Left lung (tissue), 10 donors: ENCODE measurements around the gene FBXO17. TPM values are rescaled to one million over a fixed set of nuclear protein-coding genes. Genes with fewer than 3 reads are reported as not detected.

Experiments used
- ATAC-seq: fragments of 200-7000 bp; cut with Tn5 transposase; one replicate; pipeline ENCODE4 v1.9.1; 2020; ENCODE audit warnings: moderate library complexity
- DNase-seq, 4 donors: peaks; one replicate each; pipeline ENCODE4 v3.0.0-alpha.2; 2013 to 2020
- H3K27ac ChIP-seq, 2 donors: fragments of 200-600 bp; sonication (generic) in 1 of 2; one replicate each; pipeline versions ENCODE4 v1.5.0 to v1.8.0; 2020 to 2021
- H3K27me3 ChIP-seq, 2 donors: fragments of 200-600 bp; sonication (generic) in 1 of 2; one replicate each; pipeline versions ENCODE4 v1.5.0 to v1.8.0; 2020 to 2021
- H3K36me3 ChIP-seq, 2 donors: fragments of 200-600 bp; sonication (generic) in 1 of 2; one replicate each; pipeline versions ENCODE4 v1.5.0 to v1.8.0; 2020 to 2021
- H3K4me1 ChIP-seq, 2 donors: fragments of 200-600 bp; one replicate each; pipeline ENCODE4 v1.8.0; 2021
- H3K4me3 ChIP-seq, 2 donors: fragments of 200-600 bp; sonication (generic) in 1 of 2; one replicate each; pipeline versions ENCODE4 v1.5.0 to v1.8.0; 2020 to 2021; ENCODE audit warnings: mild to moderate bottlenecking in 1 of 2
- H3K9me3 ChIP-seq, 2 donors: fragments of 200-600 bp; sonication (generic) in 1 of 2; one replicate each; pipeline versions ENCODE4 v1.5.0 to v1.8.0; 2020 to 2021
- intact Hi-C, 2 donors: fragments of 100-400 bp; cut with DNase I; formaldehyde crosslinking; loops; one replicate each; pipeline versions ENCODE4 v1.11.2 to v1.14.2; 2022
- polyA plus RNA-seq, 6 donors: library from polyadenylated mRNA; unstranded; fragments of 120-200 nt; gene quantifications; one replicate each; pipeline ENCODE4 v1.2.1, GENCODE V29; 2013; ENCODE audit not compliant: insufficient read length in 6 of 6
- total RNA-seq, 2 donors: library from RNA; stranded (reverse); fragmentation: NEBNext Ultra II Directional; extraction: Animal tissue kit (Norgen Biotek cat#: 25700); gene quantifications; one replicate each; pipeline ENCODE4 v1.2.1, GENCODE V29; 2021
- TF ChIP-seq, protein P1 (sequence below), 2 donors: fragments of 200-600 bp; sonication (generic) in 1 of 2; IDR thresholded peaks; one replicate each; pipeline versions ENCODE4 v1.5.0 to v1.8.0; 2021; ENCODE audit warnings: antibody characterized with exemption in 2 of 2
- donor health status: DM: no; HTN: yes; CAD: no.
- donor health status: DM: no; HTN: no; CAD: no.

The FBXO17 gene
- total and polyA plus RNA-seq, 8 donors = 7.1 to 50.3 (median 42.4) TPM

DNA sequence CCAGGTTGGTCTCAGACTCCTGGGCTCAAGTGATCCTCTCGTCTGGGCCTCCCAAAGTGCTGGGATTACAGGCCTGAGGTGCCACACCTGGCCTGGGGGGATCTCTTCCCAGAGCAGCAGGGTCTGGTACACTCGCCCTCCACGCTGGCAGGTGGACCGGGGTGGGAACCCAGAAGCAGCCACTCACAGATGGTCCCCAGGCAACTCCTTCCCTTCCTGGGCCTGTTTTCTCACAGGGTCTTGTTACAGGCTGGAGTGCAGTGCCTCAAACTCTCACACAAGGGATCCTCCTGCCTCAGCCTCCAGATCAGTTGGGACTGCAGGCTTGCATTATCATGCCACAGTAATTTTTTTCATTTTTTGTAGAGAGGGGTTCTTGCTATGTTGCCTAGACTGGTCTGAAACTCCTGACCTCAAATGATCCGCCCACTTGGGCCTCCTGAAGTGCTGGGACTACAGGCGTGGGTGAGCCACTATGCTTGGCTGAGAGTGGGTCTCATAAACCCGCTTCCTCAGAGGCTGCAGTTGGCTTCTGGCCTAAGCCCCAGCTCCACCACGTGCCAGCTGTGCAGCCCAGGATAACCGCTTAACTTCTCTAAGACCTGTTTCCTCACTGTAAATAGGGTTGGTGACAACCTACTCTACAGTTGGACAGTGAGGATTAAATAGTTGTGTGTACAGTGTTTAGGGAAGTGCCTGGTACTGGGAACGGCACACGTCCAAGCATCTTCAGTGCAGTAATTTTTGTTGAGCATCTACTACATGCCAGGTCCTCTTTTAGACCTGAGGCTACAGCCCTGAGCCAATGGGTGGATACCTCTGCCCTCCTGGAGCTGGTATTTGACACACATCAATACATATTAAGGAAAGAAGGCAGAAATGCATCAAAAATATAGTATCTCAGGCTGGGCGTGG is 62.7 kb downstream of the FBXO17 start:
- no peak overlapping the region for H3K27ac ChIP-seq
- TF ChIP-seq, protein P1, sequence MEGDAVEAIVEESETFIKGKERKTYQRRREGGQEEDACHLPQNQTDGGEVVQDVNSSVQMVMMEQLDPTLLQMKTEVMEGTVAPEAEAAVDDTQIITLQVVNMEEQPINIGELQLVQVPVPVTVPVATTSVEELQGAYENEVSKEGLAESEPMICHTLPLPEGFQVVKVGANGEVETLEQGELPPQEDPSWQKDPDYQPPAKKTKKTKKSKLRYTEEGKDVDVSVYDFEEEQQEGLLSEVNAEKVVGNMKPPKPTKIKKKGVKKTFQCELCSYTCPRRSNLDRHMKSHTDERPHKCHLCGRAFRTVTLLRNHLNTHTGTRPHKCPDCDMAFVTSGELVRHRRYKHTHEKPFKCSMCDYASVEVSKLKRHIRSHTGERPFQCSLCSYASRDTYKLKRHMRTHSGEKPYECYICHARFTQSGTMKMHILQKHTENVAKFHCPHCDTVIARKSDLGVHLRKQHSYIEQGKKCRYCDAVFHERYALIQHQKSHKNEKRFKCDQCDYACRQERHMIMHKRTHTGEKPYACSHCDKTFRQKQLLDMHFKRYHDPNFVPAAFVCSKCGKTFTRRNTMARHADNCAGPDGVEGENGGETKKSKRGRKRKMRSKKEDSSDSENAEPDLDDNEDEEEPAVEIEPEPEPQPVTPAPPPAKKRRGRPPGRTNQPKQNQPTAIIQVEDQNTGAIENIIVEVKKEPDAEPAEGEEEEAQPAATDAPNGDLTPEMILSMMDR (IDR thresholded peaks at IDR 0.05) = no peak
- H3K27me3 ChIP-seq = peaks cover 0 to 18% of the 10 kb centered on the region in 2 donors
- DNase-seq (peak in 1 of 4 donors; percentile 45), ATAC-seq (peak; percentile 10)
- no peaks in the 10 kb centered on the region for H3K4me1 ChIP-seq
- intact Hi-C loops = no loop called here
- peaks cover 0 to 25% of the 10 kb centered on the region in 2 donors for H3K36me3 ChIP-seq
- no peaks in the 10 kb centered on the region for H3K9me3 ChIP-seq
- no peak overlapping the region for H3K4me3 ChIP-seq

DNA sequence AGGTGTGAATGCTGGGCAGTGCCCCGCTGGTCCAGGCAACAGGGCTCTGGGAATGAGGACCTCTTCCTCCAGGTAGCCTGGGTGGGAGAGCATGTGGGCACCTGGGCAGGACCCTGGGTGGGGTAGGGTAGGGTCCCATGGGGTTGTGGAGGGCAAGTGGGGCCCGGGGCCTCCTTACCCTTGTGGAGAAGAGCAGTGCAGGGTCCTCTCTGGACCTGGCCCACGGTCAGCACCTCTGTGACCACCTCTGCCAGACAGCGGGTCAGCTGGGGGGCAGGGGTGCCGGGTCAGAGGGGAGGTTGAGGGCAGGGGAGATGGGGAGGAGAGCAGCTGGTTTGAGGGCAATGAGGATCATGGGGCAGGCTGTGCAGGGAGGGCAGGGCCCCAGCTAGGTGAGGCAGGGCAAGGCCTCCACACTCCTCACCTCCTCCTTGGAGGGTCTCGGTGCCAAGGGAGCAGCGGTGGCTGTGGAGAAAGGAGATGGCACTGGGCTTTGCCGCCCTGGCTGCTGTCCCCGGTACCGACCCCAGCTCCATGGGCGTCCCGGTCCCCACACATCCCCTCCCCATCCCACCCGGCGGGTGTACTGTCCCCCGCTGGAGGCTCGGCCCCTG is 64.0 kb downstream of the FBXO17 start:
- no peak for ATAC-seq
- intact Hi-C loops = no loop called here
- Histone ChIP-seq H3K36me3 (peaks cover 0 to 38% of the 10 kb centered on the region in 2 donors), H3K9me3 (no peaks in the 10 kb centered on the region), H3K27ac (no peak overlapping the region), H3K4me1 (no peaks in the 10 kb centered on the region), H3K27me3 (peaks cover 0 to 18% of the 10 kb centered on the region in 2 donors), H3K4me3 (no peak overlapping the region)
- DNase-seq = no peak
- TF ChIP-seq, protein P1 (IDR thresholded peaks at IDR 0.05) = no peak

DNA sequence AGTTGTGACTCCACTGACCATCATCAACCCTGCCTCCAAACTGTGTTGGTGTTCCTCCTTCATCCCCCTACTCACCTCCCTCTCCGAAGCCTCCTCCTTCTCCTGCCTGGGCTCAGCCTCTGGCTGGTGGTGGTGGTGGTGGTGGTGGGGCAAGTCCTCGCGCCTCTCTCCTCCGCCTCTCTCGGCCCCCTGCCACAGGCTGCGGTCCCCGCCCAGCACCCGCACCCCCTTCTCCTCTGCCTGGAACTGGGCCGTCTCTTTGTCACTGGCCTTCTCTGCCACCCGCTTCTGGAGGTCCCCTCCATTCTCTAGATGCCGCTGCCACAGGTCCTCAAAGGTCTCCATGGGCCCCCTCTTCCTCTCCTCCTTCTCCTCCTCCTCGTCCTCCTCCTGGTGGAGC is 65.1 kb downstream of the FBXO17 start:
- TF ChIP-seq, protein P1 (IDR thresholded peaks at IDR 0.05) = no peak
- peaks cover 0 to 18% of the 10 kb centered on the region in 2 donors for H3K27me3 ChIP-seq
- no peak overlapping the region for H3K4me3 ChIP-seq
- DNase-seq (no peak), ATAC-seq (no peak)
- intact Hi-C loops = no loop called here
- peaks cover 0 to 46% of the 10 kb centered on the region in 2 donors for H3K36me3 ChIP-seq
- no peak overlapping the region for H3K27ac ChIP-seq
- H3K4me1 ChIP-seq = no peaks in the 10 kb centered on the region
- no peaks in the 10 kb centered on the region for H3K9me3 ChIP-seq

DNA sequence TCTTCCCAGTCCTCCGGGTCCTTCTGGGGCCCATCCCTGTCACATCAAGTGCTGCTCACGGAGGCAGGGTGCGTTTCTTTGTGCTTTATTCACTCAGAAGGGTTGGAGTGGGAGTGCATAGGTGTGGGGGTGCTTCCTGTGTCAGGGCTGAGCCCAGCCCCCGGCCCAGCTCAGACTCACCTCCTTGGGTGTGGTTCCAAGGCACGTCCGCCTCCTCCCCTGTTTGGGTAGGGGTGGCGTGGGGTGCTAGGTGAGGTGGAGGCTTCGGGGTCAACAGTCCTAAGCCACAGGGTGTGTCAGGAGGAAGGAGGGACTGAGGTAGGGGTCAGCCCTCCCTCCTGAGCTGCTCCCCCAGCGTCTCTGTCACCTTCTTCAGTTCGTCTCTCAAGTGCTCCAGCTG is 66.6 kb downstream of the FBXO17 start:
- intact Hi-C loops = no loop called here
- Histone ChIP-seq H3K4me1 (no peaks in the 10 kb centered on the region), H3K4me3 (no peak overlapping the region), H3K27me3 (peaks cover 0 to 18% of the 10 kb centered on the region in 2 donors), H3K36me3 (peaks cover 0 to 53% of the 10 kb centered on the region in 2 donors), H3K27ac (no peak overlapping the region), H3K9me3 (no peaks in the 10 kb centered on the region)
- ATAC-seq = no peak
- TF ChIP-seq, protein P1 (IDR thresholded peaks at IDR 0.05) = no peak
- DNase-seq = no peak

DNA sequence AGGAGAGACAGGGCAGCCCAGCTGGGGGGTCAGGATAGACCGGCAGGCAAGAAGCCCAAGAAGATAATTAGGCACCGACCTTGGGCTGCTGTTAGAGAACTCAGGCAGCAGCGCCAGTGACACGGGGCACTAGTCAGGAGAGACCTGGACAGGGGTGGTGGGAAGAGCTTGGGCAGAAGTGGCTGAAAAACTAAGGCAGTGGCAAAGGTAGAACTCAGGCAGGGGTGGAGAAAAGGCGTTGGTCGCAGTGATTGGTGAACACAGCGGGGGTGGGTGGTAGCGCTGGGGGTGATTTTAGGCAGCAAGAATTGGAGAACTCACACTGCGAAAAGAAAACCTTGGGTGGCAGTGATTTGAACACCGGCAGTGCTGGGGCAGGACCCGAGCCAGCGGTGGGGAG is 67.9 kb downstream of the FBXO17 start:
- ATAC-seq (no peak), DNase-seq (no peak)
- H3K9me3 ChIP-seq = no peaks in the 10 kb centered on the region
- H3K4me3 ChIP-seq = no peak overlapping the region
- intact Hi-C loops = no loop called here
- H3K27ac ChIP-seq = no peak overlapping the region
- H3K27me3 ChIP-seq = peaks cover 0 to 18% of the 10 kb centered on the region in 2 donors
- peaks cover 0 to 4% of the 10 kb centered on the region in 2 donors for H3K4me1 ChIP-seq
- TF ChIP-seq, protein P1 (IDR thresholded peaks at IDR 0.05) = no peak
- H3K36me3 ChIP-seq = peaks cover 0 to 57% of the 10 kb centered on the region in 2 donors
